Measurements from ENCODE around the gene KIRREL1.

GRCh38 chr1:158122833-158123388 is 129.5 kb downstream of the KIRREL1 start:
- TF ChIP-seq POLR2AphosphoS5 (IDR thresholded peaks at IDR 0.05; ENCODE audit: low read depth, low read length), result no peak
- TF ChIP-seq TAF1 (IDR thresholded peaks at IDR 0.05; ENCODE audit: borderline replicate concordance, insufficient read depth, low read length), result no peak
- TF ChIP-seq REST (IDR thresholded peaks at IDR 0.05; ENCODE audit: insufficient read depth in 1 of 2, low read depth in 2 of 2, low read length in 2 of 2), result no peak
- no peak for TF ChIP-seq SIN3A (IDR thresholded peaks at IDR 0.05; ENCODE audit: borderline replicate concordance, insufficient read depth, low read length)
